ENCODE data around the gene DCST2. TPM values are rescaled to one million over a fixed set of nuclear protein-coding genes. Genes with fewer than 3 reads are reported as not detected.

Gene DCST2
- polyA plus RNA-seq, 1 of the 3 experiments (the other 2 are of a cell fraction), result 0.76 TPM

DNA sequence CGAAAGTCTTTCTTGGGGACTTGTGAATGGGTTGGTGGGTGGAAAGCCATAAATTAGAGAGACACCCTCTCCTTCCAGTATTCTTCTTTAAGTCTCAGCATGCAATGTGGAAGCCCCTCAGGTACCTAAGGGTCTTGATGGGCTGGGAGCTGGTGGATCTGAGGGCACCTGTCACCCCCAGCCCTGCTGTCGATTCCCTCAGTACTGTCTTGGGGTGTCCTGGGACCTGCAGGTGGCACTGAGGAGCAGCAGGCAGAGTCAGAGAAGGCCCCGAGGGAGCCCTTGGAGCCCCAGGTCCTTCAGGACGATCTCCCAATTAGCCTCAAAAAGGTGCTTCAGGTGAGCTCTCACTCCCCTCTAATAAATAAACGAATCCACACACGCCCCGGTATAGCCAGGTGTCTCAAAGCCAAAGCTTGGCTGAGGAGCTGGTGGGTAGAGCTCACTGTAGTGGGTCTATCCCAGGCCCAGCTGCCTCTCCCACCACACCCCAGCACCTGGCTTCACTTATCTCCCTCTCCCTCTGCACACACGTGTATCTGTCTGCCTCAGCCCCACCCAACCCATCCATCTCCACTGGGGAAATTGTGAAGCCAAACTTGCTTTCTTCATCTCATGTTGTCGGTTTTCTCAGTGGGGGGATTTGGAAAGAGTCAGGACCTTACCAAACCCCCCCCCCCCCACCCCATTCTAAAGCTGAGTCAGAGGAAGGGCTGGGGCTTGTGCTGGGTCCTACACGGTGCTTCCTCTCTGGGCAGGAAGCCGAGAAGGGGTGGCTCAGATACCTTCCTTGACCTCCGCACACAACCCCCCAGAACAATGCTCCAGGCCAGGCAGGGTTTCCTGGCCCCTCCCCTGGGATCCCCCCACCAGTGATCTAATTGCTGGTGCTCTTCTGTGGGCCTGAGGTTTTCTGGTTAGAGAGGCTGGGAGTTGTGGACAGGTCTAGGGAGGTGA lies 19.1 kb upstream of the DCST2 start (continued):
- TF ChIP-seq CHD2 (IDR thresholded peaks at IDR 0.05; ENCODE audit: low read length, partially characterized antibody), result no peak
- no peak for TF ChIP-seq RCOR1 (IDR thresholded peaks at IDR 0.05; ENCODE audit: low read length)

DNA sequence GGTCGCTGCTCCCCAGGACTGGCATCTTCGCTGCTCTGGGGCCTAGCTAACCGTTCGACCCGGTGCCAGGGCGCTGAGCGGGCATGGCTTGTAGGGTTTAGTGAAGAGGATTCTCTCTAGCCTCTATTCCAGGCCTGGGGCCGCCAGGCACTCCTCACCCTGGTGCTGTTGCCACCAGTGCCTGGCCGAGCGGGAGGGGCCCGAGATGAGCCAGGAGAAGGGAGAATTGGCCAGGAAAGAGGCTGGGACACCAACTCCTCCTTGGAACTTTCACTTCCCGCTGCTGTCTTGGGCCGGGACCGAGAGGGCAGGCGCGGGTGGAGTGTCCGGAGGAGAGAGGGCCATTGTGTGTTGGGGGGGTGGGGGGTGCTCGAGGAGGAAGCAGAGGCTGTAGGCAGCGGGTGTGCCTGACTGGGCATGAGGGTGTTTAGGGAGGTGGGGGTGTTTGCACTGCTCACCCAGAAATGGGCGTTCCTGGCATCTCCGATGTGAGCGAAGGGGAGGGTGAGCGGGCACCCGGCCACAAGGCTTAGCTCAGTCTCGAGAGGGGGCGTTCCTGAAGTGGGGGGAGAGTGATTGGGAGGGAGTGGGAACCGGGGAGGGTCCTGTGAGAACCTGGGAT lies 18.3 kb upstream of the DCST2 start:
- Histone ChIP-seq H3K27me3 (ENCODE audit: insufficient read depth) (no peaks in the 10 kb centered on the region), H3K9me2 (no peaks in the 10 kb centered on the region), H3K79me2 (ENCODE audit: insufficient read depth) (peaks cover 8% of the 10 kb centered on the region; the same call in 1 of the 2 replicates), H4K20me1 (ENCODE audit: insufficient read depth) (no peaks in the 10 kb centered on the region), H3K27ac (ENCODE audit: low read depth in 2 of 2, low read length in 1 of 2) (peak overlapping the region; percentile 40 to 75), H2AFZ (ENCODE audit: low read depth) (peak overlapping the region; percentile 79; the same call in 1 of the 2 replicates), H3K9ac (peak overlapping the region; percentile 74), H3K4me1 (ENCODE audit: control insufficient read depth in 1 of 2, insufficient read depth in 2 of 2, low read depth in 1 of 2, low read length in 1 of 2) (peaks cover 7 to 42% of the 10 kb centered on the region in 2 experiments), H3K4me3 (ENCODE audit: low read depth in 2 of 2, low read length in 1 of 2) (peak overlapping the region; percentile 84 to 98), H3K4me2 (peak overlapping the region; percentile 97), H3K36me3 (replicated peaks in 1 of 2; ENCODE audit: control insufficient read depth in 1 of 2, insufficient read depth in 2 of 2, low read length in 1 of 2) (peaks cover 0 to 22% of the 10 kb centered on the region in 2 experiments), H3F3A (replicated peaks; ENCODE audit: insufficient read depth) (peaks cover 13% of the 10 kb centered on the region), H3K9me3 (no peaks in the 10 kb centered on the region)
- ChIA-PET CTCF (interaction anchor here (1.0 to 29.9 kb wide), 13 partner anchors 9 to 121 kb away, joined by 3 to 573 read pairs (median 6); partner anchors contain the start of genes ADAM15, DCST1, DCST2 and EFNA3), POLR2A (interaction anchor here (0.6 to 1.6 kb wide), 6 partner anchors 9 to 142 kb away, joined by 3 to 4 read pairs (median 3); partner anchors contain the start of genes LENEP, PBXIP1 and SHC1)
- TF ChIP-seq EZH2phosphoT487 (IDR thresholded peaks at IDR 0.05; ENCODE audit: borderline replicate concordance, low read depth) (no peak), SIN3A (IDR thresholded peaks at IDR 0.05; ENCODE audit: borderline replicate concordance, low read depth, low read length) (0 out of 2 replicates have a peak, but pooled peaks have one; percentile 27), NFIC (IDR thresholded peaks at IDR 0.05; ENCODE audit: borderline replicate concordance) (0 out of 2 replicates have a peak, but pooled peaks have one; percentile 9), POLR2AphosphoS5 (IDR thresholded peaks at IDR 0.05; ENCODE audit: low read depth, low read length) (no peak), TEAD4 (IDR thresholded peaks at IDR 0.05; ENCODE audit: borderline replicate concordance, insufficient read depth) (no peak), FOXJ3 (CRISPR knock-in tag; IDR thresholded peaks at IDR 0.05) (no peak)
- TF ChIP-seq, protein P1, sequence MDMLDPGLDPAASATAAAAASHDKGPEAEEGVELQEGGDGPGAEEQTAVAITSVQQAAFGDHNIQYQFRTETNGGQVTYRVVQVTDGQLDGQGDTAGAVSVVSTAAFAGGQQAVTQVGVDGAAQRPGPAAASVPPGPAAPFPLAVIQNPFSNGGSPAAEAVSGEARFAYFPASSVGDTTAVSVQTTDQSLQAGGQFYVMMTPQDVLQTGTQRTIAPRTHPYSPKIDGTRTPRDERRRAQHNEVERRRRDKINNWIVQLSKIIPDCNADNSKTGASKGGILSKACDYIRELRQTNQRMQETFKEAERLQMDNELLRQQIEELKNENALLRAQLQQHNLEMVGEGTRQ (IDR thresholded peaks at IDR 0.05; ENCODE audit: borderline replicate concordance, low read depth, low read length), result no peak
- TF ChIP-seq, protein P2, sequence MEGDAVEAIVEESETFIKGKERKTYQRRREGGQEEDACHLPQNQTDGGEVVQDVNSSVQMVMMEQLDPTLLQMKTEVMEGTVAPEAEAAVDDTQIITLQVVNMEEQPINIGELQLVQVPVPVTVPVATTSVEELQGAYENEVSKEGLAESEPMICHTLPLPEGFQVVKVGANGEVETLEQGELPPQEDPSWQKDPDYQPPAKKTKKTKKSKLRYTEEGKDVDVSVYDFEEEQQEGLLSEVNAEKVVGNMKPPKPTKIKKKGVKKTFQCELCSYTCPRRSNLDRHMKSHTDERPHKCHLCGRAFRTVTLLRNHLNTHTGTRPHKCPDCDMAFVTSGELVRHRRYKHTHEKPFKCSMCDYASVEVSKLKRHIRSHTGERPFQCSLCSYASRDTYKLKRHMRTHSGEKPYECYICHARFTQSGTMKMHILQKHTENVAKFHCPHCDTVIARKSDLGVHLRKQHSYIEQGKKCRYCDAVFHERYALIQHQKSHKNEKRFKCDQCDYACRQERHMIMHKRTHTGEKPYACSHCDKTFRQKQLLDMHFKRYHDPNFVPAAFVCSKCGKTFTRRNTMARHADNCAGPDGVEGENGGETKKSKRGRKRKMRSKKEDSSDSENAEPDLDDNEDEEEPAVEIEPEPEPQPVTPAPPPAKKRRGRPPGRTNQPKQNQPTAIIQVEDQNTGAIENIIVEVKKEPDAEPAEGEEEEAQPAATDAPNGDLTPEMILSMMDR (IDR thresholded peaks at IDR 0.05), result no peak
- 2% methylated on average over 18 of the region's 27 CpGs for WGBS (ENCODE audit: low lambda C conversion rate)
- DNase-seq, result peak; percentile 70
